Parathyroid adenoma (tissue), 2 donors: ENCODE measurements around the gene MAGI1.
A peak's percentile ranks its signal among the peaks of the same experiment; 100 is the strongest.

Experiments used
- H2AFZ ChIP-seq: fragments of 300-600 bp; sonication (generic); one replicate; pipeline ENCODE4 v1.7.0; 2017; ENCODE audit warnings: antibody characterized with exemption, mild to moderate bottlenecking
- H3K27ac ChIP-seq: fragments of 300-600 bp; sonication (generic); one replicate; pipeline ENCODE4 v1.7.0; 2017
- H3K27me3 ChIP-seq: fragments of 300-600 bp; sonication (generic); one replicate; pipeline ENCODE4 v1.7.0; 2017; ENCODE audit warnings: low read length; ENCODE audit not compliant: control insufficient read depth, insufficient read depth
- H3K36me3 ChIP-seq: fragments of 300-600 bp; sonication (generic); one replicate; pipeline ENCODE4 v1.7.0; 2017; ENCODE audit warnings: low read length; ENCODE audit not compliant: control insufficient read depth, insufficient read depth
- H3K4me1 ChIP-seq: fragments of 300-600 bp; sonication (generic); one replicate; pipeline ENCODE4 v1.7.0; 2017; ENCODE audit warnings: control low read depth
- H3K4me2 ChIP-seq: fragments of 300-600 bp; sonication (generic); one replicate; pipeline ENCODE4 v1.7.0; 2017; ENCODE audit warnings: low read length
- H3K4me3 ChIP-seq: fragments of 300-600 bp; sonication (generic); one replicate; pipeline ENCODE4 v1.7.0; 2017; ENCODE audit warnings: low read depth, low read length
- H3K79me2 ChIP-seq: fragments of 300-600 bp; sonication (generic); one replicate; pipeline ENCODE4 v1.7.0; 2017; ENCODE audit warnings: control low read depth
- H3K9ac ChIP-seq: fragments of 300-600 bp; sonication (generic); one replicate; pipeline ENCODE4 v1.7.0; 2017; ENCODE audit warnings: mild to moderate bottlenecking
- H3K9me3 ChIP-seq: fragments of 300-600 bp; sonication (generic); one replicate; pipeline ENCODE4 v1.7.0; 2017; ENCODE audit warnings: low read length; ENCODE audit not compliant: control insufficient read depth
- TF ChIP-seq, protein P1 (sequence below): fragments of 300-600 bp; sonication (generic); IDR thresholded peaks from one replicate; pipeline ENCODE4 v1.7.0; 2017; ENCODE audit warnings: antibody characterized with exemption, mild to moderate bottlenecking
- donor health status: primary hyperparathyroidism.

Gene MAGI1

DNA sequence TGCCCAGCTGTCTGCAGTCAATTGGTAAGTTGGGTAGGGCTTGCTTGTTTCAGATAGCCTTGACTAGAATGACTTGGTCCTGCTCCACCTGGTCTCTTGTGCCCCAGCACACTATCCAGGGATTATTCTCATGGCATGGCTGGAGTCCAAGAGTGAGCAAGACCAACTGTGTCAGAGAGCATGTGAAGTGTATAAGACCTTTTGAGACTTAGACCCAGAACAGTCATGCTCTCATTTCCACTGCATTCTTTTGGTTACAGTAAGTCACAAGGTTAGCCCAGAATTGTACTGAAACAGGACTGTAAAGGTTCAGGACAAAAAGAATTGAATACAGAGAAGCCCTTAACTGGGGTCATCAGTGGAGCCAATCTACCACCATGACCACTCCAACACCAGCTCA lies 700.1 kb downstream of the MAGI1 start:
- Histone ChIP-seq H3K4me3 (no peak overlapping the region), H3K4me2 (no peak overlapping the region), H3K9me3 (no peaks in the 10 kb centered on the region), H2AFZ (no peak overlapping the region), H3K9ac (no peak overlapping the region), H3K36me3 (no peaks in the 10 kb centered on the region), H3K27ac (no peak overlapping the region), H3K27me3 (no peaks in the 10 kb centered on the region), H3K79me2 (no peaks in the 10 kb centered on the region), H3K4me1 (peaks cover 6% of the 10 kb centered on the region)
- TF ChIP-seq, protein P1, sequence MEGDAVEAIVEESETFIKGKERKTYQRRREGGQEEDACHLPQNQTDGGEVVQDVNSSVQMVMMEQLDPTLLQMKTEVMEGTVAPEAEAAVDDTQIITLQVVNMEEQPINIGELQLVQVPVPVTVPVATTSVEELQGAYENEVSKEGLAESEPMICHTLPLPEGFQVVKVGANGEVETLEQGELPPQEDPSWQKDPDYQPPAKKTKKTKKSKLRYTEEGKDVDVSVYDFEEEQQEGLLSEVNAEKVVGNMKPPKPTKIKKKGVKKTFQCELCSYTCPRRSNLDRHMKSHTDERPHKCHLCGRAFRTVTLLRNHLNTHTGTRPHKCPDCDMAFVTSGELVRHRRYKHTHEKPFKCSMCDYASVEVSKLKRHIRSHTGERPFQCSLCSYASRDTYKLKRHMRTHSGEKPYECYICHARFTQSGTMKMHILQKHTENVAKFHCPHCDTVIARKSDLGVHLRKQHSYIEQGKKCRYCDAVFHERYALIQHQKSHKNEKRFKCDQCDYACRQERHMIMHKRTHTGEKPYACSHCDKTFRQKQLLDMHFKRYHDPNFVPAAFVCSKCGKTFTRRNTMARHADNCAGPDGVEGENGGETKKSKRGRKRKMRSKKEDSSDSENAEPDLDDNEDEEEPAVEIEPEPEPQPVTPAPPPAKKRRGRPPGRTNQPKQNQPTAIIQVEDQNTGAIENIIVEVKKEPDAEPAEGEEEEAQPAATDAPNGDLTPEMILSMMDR: no peak

DNA sequence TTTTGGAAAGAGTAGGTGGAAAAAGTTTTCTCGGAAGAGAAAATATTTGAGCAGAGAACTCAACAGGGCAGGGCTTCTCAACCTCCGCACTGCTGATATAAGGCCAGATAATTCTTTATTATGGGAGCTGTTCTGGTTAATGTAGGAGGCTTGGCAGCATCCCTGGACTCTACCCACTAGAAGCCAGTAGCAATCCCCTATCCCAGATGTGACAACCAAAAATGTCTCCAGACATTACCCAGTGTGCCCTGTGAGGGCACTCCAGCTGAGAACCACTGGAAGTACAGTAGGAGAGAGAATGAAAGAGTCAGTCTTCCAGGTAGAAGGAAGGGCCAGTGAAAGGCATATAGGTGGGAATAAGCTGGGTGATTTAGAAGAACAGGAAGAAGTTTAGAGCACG lies 703.1 kb downstream of the MAGI1 start:
- no peaks in the 10 kb centered on the region for H3K9me3 ChIP-seq
- H3K27me3 ChIP-seq: no peaks in the 10 kb centered on the region
- H3K79me2 ChIP-seq: no peaks in the 10 kb centered on the region
- no peak overlapping the region for H3K27ac ChIP-seq
- no peak overlapping the region for H3K9ac ChIP-seq
- H3K36me3 ChIP-seq: no peaks in the 10 kb centered on the region
- TF ChIP-seq, protein P1: no peak
- peaks cover 12% of the 10 kb centered on the region for H3K4me1 ChIP-seq
- no peak overlapping the region for H3K4me2 ChIP-seq
- no peak overlapping the region for H2AFZ ChIP-seq
- H3K4me3 ChIP-seq: no peak overlapping the region

DNA sequence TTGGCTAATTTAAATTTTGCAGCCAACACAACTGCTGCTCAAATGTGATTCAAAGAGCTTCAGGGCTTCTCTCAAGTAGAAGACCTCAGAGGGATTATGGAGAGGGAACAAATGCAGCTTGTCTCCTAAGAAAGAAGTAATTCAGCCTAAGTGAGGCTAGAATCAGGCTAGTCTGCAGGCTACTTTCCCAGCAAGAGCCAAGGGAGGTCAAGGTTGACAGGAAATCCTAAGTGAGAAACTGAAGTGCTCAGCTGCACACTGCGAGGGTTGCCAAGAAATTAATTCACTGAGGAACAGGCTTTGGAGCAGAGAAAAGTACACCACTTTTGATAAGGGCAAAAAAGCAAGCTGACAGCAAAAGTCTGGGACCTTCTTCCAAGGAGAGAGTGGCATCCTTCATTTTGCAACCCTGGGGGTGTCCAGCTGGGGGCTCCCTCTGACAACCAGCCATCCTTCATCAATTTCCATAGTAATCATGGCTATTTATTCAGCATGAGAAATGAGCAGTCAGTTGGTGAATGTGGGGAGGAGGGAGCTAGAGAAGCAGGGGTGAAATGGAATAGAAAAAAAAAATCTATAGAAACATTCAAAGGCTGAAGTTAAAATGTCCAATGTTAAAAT lies 704.6 kb downstream of the MAGI1 start:
- Histone ChIP-seq H2AFZ (peak overlapping the region; percentile 49), H3K4me1 (peaks cover 17% of the 10 kb centered on the region), H3K9me3 (no peaks in the 10 kb centered on the region), H3K36me3 (no peaks in the 10 kb centered on the region), H3K9ac (no peak overlapping the region), H3K27me3 (no peaks in the 10 kb centered on the region), H3K79me2 (no peaks in the 10 kb centered on the region), H3K27ac (no peak overlapping the region), H3K4me2 (no peak overlapping the region), H3K4me3 (no peak overlapping the region)
- TF ChIP-seq, protein P1: peak; percentile 9

DNA sequence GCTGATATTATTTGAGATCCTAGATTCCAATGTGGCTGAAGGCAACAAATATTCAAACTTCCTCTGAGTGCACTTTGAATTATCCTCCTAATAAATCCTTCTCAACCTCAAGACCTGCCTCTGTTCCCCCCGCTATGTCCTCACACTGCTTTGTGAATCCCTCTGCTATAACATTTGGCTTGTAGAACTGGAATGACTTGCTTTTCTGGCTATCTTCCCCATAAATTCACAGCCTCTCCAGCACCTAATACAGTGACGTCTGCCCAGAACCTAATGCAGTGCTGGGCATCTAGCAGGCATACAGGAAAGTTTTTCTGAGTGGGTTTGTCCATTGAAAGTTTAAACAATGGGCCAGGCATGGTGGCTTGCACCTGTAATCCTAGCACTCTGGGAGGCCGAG lies 707.0 kb downstream of the MAGI1 start:
- TF ChIP-seq, protein P1: no peak
- Histone ChIP-seq H2AFZ (no peak overlapping the region), H3K27me3 (no peaks in the 10 kb centered on the region), H3K9ac (no peak overlapping the region), H3K27ac (no peak overlapping the region), H3K4me2 (no peak overlapping the region), H3K4me1 (peaks cover 17% of the 10 kb centered on the region), H3K9me3 (no peaks in the 10 kb centered on the region), H3K4me3 (no peak overlapping the region), H3K36me3 (no peaks in the 10 kb centered on the region), H3K79me2 (no peaks in the 10 kb centered on the region)

DNA sequence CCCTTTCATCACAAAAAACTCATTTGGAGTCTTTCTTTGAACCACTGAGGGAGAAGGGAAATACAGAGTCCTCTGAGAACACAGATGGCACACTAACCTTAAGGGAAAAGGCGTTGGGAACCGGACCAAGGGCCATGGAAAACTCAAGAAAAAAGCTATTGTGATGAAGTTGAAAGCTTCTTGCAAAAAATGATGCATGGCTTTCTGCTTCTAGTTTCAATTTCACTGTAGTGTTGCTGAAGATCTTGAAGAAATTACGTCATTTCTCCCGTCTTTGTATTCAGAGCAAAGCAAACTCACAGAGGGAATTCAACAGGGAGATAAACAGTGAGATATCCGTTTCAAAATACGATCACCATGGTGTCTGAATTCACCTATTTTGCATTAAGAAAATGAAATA lies 708.6 kb downstream of the MAGI1 start:
- H3K79me2 ChIP-seq: no peaks in the 10 kb centered on the region
- H3K36me3 ChIP-seq: no peaks in the 10 kb centered on the region
- H3K9ac ChIP-seq: no peak overlapping the region
- H3K4me3 ChIP-seq: no peak overlapping the region
- no peaks in the 10 kb centered on the region for H3K27me3 ChIP-seq
- no peak overlapping the region for H3K27ac ChIP-seq
- peaks cover 20% of the 10 kb centered on the region for H3K4me1 ChIP-seq
- H3K9me3 ChIP-seq: no peaks in the 10 kb centered on the region
- no peak overlapping the region for H3K4me2 ChIP-seq
- TF ChIP-seq, protein P1: no peak
- no peak overlapping the region for H2AFZ ChIP-seq
